Measurements from ENCODE around the gene PIK3CA.

DNA sequence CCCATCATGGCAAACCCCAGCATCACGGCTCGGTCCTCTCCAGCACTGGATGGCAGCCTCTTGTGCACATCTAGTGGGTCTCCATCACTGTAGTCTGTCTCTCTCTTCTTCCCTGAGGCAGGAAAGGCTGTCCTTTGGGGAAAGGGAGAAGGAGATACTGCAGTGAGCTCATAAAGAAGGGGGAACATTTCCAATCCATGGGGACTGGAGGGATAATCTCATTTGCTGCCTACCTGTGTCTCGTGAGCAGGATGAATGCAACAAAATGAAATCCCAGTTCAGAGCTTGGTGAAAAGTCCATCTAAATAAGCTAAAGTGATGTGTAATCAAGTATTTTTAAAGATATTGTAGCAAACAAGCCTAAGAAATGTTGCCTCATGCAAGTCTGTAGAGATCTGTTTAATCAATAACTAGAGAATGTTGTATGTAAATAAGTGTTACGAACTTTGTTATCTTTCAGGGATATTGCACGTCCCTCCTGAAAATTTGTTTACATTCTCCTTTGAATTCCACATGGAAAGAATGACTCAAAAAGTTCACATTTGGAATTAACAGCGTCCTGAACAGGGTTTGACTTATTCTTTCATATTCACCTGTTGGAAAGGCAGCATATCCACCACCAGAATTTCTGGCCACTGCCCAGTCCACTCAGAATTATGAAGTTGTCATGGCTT, 102.8 kb downstream of the PIK3CA start, which contains the start of gene KCNMB3:
- TF ChIP-seq CTCF (IDR thresholded peaks at IDR 0.05): no peak
- TF ChIP-seq POLR2A (IDR thresholded peaks at IDR 0.05; ENCODE audit: low read depth): no peak
